HG03575 (cell line): ENCODE results near the gene EFCAB7.
A peak's percentile ranks its signal among the peaks of the same experiment; 100 is the strongest.

Experiments
- ATAC-seq: cut with Tn5 transposase; IDR thresholded peaks from one replicate; pipeline ENCODE4 v1.9.1; 2021; ENCODE audit not compliant: unreplicated experiment, insufficient number of reproducible peaks, low FRiP score; ENCODE audit errors: extremely low read depth

EFCAB7 gene, protein sequence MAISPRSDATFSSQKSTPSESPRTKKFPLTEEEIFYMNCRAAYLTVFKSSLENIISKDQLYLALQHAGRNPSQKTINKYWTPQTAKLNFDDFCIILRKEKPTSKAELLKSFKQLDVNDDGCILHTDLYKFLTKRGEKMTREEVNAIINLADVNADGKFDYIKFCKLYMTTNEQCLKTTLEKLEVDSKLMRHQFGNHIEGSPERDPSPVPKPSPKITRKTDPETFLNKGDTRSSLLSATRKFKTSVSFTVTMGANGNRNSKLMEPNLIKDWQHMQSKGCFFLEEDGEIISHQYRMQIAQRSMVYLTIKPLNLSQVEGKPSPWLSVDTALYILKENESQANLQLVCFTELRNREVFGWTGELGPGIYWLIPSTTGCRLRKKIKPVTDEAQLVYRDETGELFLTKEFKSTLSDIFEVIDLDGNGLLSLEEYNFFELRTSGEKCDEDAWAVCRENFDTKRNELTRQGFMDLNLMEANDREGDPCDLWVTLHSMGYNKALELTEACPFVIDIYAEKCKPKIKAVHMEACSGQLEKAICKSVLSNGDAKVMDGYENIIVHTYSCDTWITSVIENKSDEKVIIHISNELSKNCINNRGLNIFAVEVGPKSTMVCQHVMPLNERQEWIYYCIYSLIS

DNA sequence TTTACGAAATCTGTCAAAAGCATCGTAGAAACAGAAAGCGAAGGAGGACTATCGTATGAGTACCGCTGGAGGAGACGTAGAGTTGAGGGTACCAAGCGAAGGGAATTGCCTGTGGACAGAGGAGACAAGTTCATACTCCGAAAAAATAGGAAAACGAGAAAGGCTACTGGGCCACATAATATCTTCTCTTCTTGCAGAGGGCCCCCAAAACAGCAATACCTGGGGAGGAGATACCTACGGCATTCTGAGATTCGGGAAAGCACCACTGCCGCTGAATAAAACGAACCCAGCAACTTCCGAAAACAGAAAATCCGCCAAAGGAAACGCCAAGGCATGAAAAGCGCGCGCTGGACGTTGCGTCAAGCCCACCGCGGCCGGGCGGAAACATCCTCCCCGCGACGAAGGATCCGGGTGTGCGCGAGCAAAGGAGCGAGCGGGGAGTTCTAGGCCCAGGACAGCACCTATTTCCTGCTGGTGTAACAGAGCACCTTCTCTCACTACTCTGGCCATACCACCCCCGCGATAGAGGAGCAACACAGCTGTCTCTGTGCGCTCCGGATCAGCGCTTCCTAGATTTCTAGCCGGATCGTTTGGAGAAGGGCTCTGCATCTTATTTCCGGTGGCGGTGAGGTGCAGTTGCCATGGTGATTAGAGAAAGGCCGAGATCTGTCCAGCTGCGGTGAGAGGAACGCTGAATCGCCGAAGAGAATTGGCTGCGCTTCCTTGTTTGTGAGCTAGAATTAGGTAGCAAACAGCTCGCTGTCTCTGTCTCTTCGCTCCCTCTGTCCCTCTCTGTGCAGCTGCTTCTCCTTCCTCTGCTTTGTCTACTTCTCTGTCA lies at the start of gene EFCAB7, which contains the start of gene ITGB3BP:
TSS of gene EFCAB7 (plus strand) at position 635 of the 838 bp plus-strand sequence. CDS start 2,048 bp downstream, outside the sequence.
TSS of gene ITGB3BP (minus strand) at position 335 of the 838 bp plus-strand sequence. CDS start at position 243, 92 bp downstream.
- ATAC-seq = peak; percentile 69

GRCh38 chr1:63475761-63476160 lies 47.6 kb upstream of the EFCAB7 start:
- ATAC-seq = no peak

DNA sequence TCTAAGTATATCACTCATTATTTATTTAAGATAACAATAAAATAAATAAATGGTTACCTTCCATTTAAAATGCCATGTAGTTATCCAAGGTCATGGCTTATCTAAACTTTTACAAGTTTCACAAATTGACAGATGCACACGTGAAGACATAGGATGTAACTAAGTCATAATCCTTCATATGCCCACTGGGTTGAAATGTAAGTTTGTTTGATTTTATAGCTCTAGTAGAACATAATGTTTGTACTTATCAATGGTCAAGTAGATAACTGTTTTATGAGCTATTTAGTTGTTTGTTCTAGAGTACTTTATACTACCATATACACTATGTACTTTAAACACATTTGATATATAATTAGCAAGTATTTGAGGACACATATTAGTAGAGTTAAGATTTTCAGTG lies 43.3 kb upstream of the EFCAB7 start:
- ATAC-seq = no peak

GRCh38 chr1:63486629-63487028 lies 36.7 kb upstream of the EFCAB7 start:
- no peak for ATAC-seq

- no peak for ATAC-seq
Observed at GRCh38 chr1:63487336-63488065, 35.8 kb upstream of the EFCAB7 start.

DNA sequence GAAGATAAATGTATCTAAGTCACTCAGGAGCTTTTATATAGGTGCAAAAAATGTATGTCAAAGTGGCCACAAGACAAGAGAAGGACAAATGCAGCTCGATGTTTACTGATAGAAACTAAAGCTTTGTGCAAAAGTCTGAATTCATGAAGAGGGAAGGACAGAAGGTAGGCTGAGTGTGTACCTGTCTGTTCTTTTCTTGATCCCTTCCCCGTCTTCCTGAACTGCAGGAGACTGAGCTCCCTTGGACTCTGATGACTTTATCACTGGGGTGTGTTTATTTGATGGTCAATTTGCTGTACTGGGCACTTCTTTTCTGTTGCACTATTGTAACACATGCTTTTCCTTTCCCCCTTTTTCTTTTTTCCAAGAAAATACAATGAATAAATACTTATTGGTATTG lies 25.7 kb upstream of the EFCAB7 start:
- no peak for ATAC-seq

DNA sequence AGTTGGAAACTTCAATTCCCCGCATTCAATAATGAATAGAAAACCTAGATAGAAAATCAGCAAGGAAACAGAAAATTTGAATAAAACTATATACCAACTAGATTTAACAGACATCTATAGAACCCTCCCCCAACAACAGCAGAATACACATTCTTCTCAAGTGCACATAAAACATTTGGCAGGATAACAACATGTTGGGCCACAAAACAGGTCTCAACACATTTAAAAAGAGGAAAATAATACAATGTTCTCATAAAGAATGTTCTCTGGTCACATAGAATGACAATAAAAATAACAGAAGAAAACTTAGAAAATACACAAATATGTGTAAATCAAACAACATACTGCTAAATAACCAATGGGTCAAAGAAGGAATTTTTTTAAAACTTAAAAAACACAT lies 25.2 kb upstream of the EFCAB7 start:
- ATAC-seq = no peak

DNA sequence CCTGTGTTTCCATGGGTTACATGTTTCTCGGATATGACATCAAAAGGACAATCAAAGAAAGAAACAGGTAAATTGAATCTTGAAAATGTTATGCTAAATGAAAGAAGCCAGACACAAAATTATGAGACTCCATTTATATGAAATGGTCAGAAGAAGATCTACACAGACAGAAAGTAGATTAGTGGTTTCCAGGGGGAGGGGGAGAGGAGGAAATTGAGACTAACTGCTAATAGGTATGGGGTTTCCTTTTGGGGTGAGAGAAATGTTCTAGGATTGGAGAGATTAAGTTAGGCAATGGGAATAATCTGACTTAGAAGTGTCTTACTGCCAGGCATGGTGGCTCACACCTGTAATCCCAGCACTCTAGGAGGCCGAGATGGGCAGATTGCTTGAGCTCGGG lies 22.1 kb upstream of the EFCAB7 start:
- ATAC-seq = no peak

DNA sequence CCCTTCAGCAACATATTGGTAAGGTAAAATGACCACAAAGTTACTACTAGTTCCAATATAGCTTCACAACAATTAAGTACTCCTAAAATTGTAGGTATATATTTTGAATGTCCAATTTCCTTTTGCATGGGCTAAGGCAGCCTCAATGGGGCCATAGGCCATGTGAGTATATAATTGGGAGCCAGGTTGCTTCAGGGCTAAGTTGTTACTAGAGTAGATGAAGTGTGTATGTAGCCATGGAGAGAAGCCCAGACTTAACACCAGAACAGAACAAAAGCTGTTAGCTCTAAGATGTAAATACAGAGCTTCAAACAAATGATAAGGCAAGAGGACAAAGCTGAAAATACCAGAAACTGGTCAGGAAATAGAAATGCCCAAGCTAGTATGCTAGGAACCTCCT lies 16.5 kb upstream of the EFCAB7 start:
- ATAC-seq = no peak

DNA sequence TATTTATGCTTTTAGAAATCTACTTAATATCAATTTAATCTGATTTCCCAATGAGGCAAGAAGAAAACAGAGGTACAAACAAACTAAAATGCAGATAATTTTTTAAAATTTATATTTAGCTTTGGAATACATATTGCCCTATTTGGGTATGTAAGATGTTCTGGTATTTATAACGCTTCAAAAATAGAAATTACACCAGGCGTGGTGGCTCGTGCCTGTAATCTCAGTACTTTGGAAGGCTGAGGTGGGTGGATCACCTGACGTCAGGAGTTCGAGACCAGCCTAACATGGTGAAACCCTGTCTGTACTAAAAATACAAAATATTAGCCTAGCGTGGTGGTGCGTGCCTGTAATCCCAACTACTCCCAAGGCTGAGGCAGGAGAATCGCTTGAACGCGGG lies 13.6 kb upstream of the EFCAB7 start:
- ATAC-seq = no peak

GRCh38 chr1:63512584-63512983 lies 10.7 kb upstream of the EFCAB7 start:
- no peak for ATAC-seq

- no peak for ATAC-seq
Observed at GRCh38 chr1:63516629-63517028, 6.7 kb upstream of the EFCAB7 start.

DNA sequence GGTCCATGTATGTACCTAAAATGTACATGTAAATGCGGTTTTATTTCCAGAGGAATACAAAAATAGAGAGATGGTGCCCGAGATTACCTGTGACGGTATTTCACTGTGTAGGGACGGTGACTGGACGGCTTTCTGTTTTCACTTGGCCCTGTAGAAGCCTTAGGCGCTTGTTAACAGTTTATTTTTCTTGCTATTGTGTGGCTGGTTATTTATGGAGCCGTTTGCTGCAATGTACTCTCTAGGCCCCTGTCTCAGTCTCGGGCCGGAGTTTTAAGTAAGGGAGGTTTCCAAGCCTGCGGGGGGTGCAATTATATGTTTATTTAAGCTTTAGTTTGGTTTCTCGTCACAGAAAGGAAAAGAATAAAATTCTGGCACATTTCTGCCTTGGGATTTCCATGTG lies 413 bp downstream of the EFCAB7 start:
- peak; percentile 12 for ATAC-seq

- no peak for ATAC-seq
Observed at GRCh38 chr1:63524201-63524600, 876 bp downstream of the EFCAB7 start.

GRCh38 chr1:63532727-63533126 lies 9.4 kb downstream of the EFCAB7 start:
- ATAC-seq = no peak

DNA sequence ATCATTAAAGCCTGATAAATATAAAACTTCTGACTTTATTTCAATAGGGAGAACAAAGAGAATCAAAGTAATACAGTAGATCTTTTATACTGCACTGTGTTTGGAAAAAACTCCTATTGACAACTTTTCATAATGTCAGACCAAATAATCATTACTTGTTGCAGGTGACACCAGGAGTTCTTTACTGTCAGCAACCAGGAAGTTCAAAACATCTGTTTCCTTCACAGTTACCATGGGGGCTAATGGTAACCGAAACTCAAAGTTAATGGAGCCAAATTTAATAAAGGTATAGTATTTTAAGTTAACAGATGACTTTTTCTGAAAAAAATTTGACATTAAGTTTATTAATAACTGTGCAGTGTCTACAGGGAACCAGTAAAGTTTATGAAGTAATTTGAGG lies 10.6 kb downstream of the EFCAB7 start:
- ATAC-seq = no peak

- no peak for ATAC-seq
Observed at GRCh38 chr1:63534406-63534805, 11.1 kb downstream of the EFCAB7 start.

DNA sequence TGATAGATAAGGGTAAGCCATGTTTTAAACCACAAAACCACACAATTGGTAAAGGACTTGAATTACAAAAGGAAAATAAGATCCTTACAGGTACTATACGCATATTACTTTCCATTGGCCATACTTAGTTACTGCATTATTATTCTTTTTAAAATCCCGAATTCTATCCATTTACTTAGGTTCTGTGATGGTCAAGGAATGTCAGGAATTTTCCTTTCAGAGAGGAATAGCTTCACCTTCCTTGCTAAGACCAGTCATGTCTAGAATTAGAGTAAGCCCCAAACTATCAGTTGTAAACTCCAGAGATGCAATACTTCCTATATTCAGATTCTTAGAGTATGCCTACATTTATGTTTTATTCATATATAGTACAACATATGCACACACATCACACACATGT lies 13.7 kb downstream of the EFCAB7 start:
- ATAC-seq = no peak

DNA sequence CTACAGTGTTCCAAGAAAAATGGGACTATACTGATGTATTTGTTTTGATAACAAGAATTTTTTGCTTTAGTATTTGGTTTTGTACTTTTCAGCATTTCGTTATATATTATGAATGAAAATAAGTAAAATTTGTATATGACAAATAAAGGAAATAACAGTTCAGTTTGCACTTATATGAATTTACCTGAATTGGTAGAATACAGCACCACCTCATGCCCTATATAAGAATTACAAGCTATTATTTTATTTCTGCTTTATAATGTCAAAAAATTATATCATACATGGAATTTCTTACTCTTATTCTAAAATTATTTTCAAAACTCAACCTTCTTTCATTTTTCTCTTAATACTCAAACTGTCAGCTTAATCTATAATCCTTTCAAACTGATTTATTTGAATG lies 14.6 kb downstream of the EFCAB7 start:
- no peak for ATAC-seq
